ENCODE measurements around the gene RHOBTB3. TPM values are rescaled to one million over a fixed set of nuclear protein-coding genes. Genes with fewer than 3 reads are reported as not detected.
"Not testable (repeated sequence)": the region's sequence is repeated elsewhere in the genome, so short reads cannot be mapped to it uniquely, and the experiment has no call there.

RHOBTB3 gene
- total RNA-seq, 2 donors from 2014 or later = 6.6 to 9.7 TPM

DNA sequence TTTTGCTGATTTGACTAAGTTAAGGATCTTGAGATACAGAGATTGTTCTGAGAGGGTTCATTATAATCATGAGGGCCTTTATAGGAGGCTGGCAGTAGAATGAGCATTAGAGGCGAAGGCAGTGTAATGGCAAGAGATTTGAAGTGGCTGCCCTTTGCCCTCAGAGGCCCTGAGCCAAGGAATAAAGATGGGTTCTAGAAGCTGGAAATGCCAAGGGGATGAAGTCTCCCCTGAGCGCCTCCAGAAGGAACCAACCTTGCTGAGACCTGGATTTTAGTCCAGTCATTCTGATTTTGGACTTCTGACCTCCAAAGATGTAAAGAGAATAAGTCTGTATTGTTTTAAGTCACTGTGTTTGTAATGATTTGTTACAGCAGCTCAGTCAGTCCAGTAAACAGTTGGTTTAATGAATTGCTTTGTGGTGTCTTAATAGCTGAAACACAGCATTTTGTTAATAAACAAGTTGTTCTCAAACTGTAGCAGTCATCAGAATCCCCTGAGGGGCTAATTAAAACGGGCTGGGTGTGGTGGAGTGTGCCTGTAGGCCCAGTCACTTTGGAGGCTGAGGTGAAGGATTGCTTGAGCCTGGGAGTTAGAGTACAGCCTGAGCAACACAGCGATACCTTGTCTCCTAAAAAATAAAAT is 68.2 kb downstream of the RHOBTB3 start:
- H3K9me3 Mint-ChIP-seq = no peaks in the 10 kb centered on the region
- ATAC-seq (no peak), DNase-seq (ENCODE audit: low spot score in 2 of 2) (no peak)
- H3K36me3 Mint-ChIP-seq = no peaks in the 10 kb centered on the region
- no peak overlapping the region for H3K27ac Mint-ChIP-seq

DNA sequence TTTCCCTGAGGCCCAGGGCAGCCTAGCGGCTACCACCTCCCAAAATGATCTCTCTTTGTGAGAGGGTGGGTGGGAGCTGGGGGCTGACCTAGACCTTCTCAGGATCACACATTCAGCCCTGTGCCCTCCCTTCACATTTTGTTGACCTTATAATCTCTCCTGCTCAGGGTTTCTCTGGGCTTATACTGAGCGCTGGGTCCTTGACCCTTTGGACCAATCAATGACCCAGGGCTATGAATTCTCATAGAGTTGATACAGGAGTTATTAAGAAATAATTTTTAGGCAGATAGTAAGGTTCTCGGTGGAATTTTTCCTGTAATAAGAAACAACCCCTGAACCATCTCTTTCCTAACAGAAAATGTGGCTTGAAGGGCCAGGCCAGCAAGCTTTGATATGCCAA is 69.4 kb downstream of the RHOBTB3 start:
- Mint-ChIP-seq H3K27ac (no peak overlapping the region), H3K36me3 (no peaks in the 10 kb centered on the region), H3K9me3 (no peaks in the 10 kb centered on the region)
- ATAC-seq (no peak), DNase-seq (ENCODE audit: low spot score in 2 of 2) (no peak)

DNA sequence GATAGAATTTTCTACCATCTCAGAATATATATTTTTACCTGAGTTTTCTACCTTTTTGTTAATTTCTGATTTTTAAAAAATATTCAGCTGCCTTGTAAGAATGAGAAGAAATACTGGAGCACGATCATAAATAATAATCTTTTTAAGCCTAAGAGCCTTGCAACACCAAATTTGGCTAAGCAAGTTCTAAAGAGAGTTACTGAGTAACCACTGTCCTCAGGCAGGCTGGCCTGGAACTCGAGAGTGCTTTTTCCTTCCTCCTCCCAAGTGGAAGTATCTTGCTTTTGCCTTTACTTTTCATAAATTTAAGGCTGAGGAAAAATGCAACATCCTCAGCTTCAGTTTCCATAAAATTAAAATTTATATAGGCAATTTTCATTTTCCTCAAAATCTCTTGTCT is 70.4 kb downstream of the RHOBTB3 start:
- Mint-ChIP-seq H3K27ac (no peak overlapping the region), H3K9me3 (no peaks in the 10 kb centered on the region), H3K36me3 (no peaks in the 10 kb centered on the region)
- no peak for ATAC-seq
- DNase-seq (ENCODE audit: low spot score in 2 of 2) = no peak

DNA sequence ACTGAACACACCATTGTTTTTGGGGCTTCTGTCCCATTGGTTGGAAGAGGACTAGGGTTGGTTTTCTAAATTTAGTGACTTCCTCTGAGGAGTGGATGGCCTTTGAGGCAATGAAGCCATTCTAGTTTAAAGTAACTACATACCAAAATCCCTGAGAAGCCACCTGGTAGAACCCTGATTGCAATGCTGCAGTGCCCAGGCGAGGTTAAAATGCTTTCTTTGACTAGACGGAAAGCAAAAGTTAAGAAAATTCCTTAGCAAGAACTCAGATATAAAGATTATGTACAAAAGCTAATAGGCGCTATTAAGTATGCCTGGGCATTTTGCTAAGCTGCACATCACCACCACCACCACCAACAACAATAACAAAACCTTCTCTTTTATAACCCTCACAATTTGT is 70.8 kb downstream of the RHOBTB3 start:
- Mint-ChIP-seq H3K9me3 (no peaks in the 10 kb centered on the region), H3K27ac (no peak overlapping the region), H3K36me3 (no peaks in the 10 kb centered on the region)
- ATAC-seq = no peak
- DNase-seq (ENCODE audit: low spot score in 2 of 2) = no peak

DNA sequence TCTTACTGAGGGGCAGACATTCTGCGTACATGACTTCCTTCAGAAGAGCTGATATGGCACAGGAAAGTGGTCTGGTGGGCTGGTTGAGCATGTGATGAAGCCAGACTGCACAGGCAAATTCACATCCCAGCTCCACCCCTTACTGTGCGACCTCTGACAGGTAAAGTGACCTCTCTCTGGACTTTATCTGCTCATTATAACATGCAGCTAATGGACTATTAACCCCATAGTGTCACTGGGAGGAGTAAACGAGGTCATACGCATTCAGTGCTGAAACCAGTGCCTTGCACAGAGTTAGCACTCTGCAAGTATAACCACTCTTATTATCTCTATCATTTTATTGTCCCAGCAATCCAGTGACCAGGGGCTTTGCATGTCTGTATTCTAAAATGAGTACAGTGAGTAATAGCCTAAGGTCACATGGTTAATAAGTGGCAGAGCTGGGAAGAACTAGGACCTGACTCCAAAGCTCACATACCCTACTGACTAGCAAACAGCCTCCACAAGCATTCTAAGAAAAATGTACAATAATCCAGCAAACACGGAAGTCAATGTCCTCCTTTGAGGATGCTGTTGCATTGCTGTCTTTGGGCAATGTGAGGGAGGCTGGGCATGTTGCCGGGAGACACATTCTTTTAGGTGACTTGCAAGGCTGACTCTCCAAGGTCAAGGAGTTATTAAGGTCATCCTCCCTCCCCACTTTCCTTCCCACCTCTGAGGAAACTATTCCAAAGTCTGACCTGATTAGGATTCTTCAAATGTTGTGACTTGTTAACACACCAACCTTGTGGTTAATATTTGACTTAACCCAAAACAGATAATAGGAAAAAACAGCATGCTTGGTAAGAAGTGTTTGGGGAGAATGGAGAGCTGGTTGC is 72.4 kb downstream of the RHOBTB3 start:
- DNase-seq (ENCODE audit: low spot score in 2 of 2) (no peak), ATAC-seq (no peak)
- no peaks in the 10 kb centered on the region for H3K36me3 Mint-ChIP-seq
- H3K27ac Mint-ChIP-seq = no peak overlapping the region
- no peaks in the 10 kb centered on the region for H3K9me3 Mint-ChIP-seq

DNA sequence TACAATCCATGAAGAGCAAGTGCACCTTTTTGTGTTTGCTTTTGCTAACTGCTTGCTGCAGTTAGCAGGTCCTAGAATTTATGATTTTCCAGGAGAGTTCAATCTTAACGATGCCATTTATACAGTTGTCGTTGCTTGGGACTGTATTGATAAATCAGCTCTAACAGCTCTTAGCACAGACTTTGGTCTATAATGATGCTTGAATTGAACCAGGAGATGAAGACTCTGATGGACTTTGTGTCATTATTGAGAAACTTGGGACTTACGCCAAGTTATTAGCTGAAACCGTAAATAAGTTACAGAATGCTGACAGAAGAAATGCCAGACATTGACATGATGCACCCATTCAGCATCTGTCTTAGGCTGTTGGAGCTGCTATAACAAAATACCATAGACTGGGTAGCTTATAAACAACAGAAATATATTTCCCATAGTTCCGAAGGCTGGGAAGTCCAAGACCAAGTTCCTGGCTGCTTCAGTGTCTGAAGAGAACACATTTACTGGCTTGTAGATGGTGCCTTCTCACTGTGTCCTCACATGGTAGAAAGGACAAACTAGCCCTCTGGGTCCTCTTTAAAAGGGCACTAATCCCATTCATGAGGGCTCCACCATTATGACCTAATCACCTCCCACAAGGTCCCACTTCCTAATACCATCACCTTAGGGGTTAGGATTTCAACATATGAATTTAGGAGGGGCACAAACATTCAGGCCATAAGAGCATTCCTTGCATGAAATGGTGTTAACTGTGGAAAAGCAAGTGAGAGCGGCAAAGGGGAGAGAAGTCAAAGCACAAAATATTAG is 73.8 kb downstream of the RHOBTB3 start:
- no peak for DNase-seq (ENCODE audit: low spot score in 2 of 2)
- H3K9me3 Mint-ChIP-seq = no peaks in the 10 kb centered on the region
- H3K36me3 Mint-ChIP-seq = no peaks in the 10 kb centered on the region
- ATAC-seq = no peak
- H3K27ac Mint-ChIP-seq = no peak overlapping the region

DNA sequence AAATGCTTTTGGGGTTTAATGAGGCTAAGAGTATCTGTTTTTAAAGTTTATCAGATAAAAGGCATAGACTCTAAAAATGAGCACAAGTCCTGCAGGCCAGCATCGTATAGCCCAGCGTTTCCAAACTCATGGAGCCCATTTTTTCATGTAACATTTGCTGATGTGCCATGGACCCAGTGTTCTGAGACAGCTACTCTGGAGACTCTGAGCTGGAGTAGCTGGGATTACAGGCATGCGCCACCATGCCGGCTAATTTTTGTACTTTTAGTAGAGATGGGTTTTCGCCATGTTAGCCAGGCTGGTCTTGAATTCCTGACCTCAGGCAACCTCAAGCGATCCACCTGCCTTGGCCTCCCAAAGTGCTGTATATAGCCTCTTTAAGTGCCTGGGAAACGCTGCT is 75.6 kb downstream of the RHOBTB3 start:
- DNase-seq (ENCODE audit: low spot score in 2 of 2) (no peak), ATAC-seq (no peak)
- Mint-ChIP-seq H3K36me3 (no peaks in the 10 kb centered on the region), H3K27ac (no peak overlapping the region), H3K9me3 (no peaks in the 10 kb centered on the region)

DNA sequence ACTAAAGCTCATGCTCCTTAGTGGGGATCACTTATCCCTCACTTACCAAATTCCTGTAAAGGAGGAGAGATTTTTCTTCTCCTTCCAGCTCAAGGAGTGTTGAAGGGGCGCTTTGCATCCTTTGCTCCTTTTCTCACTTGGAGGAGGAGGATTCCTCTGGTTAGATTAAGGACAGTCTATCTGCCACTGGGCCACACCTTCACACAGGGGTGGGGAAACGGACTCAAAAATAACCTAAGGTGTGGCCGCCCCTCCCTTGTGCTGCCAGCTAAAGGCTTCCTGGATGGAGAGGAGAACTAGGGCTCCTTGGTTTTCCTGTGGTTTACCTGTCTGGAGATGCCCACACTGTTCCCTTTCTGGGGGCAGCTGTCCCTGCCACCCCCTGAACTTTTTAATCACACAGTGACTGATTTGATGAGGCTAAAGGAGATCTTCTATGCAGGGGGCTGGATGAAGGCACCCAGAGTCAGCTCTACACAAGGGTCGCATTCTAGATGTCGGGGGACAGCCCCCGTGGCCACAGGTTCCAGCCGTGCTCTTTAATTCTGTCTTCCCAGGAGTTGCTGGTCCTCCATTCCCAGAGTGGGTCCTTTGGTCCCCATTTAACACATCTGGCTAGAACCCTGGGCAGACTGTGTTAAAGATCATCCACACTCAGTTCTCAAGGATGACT is 77.0 kb downstream of the RHOBTB3 start:
- no peak for DNase-seq (ENCODE audit: low spot score in 2 of 2)
- H3K27ac Mint-ChIP-seq = peak overlapping the region in 1 of 2 donors; percentile 79
- no peaks in the 10 kb centered on the region for H3K9me3 Mint-ChIP-seq
- H3K36me3 Mint-ChIP-seq = peaks cover 0 to 2% of the 10 kb centered on the region in 2 donors
- ATAC-seq = peak; percentile 2 to 16

DNA sequence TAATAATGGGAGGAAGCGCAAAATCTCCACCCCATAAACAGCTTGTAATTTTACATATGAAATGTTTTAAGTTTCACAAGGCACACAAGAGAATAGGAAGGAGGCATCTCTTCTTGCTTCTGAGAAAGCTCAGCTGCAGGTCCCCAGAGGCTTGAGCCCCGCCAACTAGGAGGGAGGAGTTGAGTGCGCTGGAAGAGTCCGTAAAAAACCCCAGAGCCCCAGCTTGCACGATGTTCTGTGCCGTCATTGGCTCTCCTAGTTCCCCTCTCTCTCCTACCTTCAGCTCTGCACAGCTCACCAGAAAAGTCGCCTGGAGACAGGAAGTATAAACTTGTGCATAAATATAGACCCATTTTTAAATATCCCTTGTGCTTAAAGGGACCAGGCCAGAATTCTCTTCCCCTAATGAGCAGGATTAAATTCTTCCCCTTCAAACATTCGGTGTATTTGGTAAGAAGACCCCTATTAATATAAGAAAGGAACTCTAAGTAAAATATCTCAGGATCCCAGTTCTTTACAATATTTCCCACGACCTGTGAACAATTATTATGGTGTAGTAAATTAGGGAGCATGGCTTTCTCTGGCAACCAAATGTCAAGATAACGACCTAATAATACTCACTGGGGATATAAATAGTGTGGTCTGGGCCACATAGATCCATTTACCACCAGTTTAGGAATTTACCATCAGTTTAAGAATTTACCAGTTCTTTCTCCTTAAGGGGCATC is 77.7 kb downstream of the RHOBTB3 start:
- peak; percentile 91 to 99 for ATAC-seq
- no peaks in the 10 kb centered on the region for H3K9me3 Mint-ChIP-seq
- peaks cover 0 to 7% of the 10 kb centered on the region in 2 donors for H3K36me3 Mint-ChIP-seq
- DNase-seq (ENCODE audit: low spot score in 2 of 2) = peak; percentile 64 to 68
- H3K27ac Mint-ChIP-seq = peak overlapping the region; percentile 73 to 79

DNA sequence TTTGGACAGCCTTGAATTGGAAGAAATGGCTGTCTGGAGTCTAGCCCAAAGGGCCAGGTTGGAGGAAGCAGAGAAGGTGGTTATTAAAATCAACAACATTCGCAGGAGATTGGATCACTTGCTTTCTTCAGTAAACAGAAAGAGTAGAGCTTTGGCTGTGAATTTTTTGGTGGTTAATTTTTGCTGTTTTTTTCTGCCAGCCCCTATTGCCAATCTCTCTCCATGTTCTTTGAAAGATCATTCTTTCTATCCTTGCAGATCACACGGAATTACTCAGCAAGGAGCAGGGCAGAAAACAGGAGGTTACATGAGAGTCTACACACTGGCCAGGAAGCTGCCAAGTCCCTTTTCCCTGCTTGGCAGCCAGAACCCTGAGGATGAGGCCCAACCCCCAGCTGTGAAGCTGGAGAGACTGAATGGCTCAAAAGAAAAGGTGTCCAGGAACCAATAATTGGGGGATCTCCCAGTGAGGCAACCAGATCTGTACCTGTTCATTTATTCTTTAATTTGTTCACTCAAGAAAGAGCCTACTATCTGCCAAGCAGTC is 78.4 kb downstream of the RHOBTB3 start:
- ATAC-seq = no peak
- Mint-ChIP-seq H3K27ac (peak overlapping the region; percentile 73 to 79), H3K9me3 (no peaks in the 10 kb centered on the region), H3K36me3 (peaks cover 4 to 12% of the 10 kb centered on the region in 2 donors)
- DNase-seq (ENCODE audit: low spot score in 2 of 2) = no peak

DNA sequence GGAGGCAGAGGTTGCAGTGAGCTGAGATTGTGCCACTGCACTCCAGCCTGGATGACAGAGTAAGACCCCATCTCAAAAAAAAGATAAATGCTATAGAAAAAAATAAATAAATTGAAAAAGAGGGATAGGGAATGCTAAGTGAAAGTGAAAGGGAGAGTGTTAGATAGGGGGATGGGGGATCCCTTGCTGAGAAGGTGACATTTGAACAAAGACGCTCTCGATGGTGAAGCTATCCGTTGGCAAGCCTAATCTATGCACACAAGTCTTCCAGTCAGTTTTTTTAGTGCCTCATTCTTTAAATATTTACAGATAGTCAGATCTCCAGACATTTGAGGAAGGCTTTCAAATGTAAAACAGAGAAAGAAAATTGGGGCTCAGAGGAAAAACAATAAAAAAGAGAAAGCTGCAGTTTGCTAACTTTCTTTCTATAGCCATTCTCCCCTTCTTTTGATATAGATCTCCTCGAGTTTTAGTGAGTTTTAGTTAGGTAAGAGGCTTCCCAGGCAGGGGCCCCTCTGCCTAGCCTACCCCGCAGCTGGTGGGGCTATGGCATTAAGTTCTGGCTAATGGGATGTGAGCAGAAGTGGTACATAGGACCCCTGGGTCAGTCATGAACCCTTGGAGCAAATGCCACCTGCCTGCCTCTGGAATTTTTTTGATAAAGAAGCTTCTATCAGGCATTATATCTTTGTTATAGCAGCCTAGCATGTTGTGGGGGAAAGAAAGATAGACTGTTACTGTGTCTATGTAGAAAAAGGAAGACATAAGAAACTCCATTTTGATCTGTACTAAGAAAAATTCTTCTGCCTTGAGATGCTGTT is 79.4 kb downstream of the RHOBTB3 start:
- peak overlapping the region; percentile 79 to 87 for H3K27ac Mint-ChIP-seq
- peaks cover 4 to 14% of the 10 kb centered on the region in 2 donors for H3K36me3 Mint-ChIP-seq
- no peak for DNase-seq (ENCODE audit: low spot score in 2 of 2)
- ATAC-seq = no peak
- no peaks in the 10 kb centered on the region for H3K9me3 Mint-ChIP-seq

DNA sequence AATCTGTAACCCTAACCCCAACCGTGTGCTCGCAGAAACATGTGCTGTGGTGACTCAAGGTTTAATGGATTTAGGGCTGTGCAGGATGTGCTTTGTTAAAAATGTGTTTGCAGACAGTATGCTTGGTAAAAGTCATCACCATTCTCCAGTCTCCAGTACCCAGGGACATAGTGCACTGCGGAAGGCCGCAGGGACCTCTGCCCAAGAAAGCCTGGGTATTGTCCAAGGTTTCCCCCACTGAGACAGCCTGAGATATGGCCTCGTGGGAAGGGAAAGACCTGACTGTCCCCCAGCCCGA is 79.9 kb downstream of the RHOBTB3 start:
- not testable (repeated sequence) for ATAC-seq
- peaks cover 5 to 19% of the 10 kb centered on the region in 2 donors for H3K36me3 Mint-ChIP-seq

DNA sequence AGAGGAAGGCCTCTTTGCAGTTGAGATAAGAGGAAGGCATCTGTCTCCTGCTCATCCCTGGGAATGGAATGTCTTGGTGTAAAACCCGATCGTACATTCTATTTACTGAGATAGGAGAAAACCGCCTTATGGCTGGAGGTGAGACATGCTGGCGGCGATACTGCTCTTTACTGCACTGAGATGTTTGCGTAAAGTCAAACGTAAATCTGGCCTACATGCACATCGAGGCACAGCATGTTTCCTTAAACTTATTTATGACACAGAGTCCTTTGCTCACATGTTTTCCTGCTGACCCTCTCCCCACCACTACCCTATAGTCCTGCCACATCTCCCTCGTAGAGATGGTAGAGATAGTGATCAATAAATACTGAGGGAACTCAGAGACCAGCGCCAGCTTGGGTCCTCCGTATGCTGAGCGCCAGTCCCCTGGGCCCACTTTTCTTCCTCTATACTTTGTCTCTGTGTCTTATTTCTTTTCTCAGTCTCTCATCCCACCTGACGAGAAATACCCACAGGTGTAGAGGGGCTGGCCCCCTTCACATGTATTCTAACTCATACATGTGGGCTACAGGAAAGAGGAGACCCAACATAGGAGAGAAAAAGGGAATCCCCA is 80.4 kb downstream of the RHOBTB3 start:
- Mint-ChIP-seq H3K27ac (peak overlapping the region; percentile 73 to 79), H3K36me3 (peaks cover 10 to 24% of the 10 kb centered on the region in 2 donors)
- not testable (repeated sequence) for DNase-seq (ENCODE audit: low spot score in 2 of 2); ATAC-seq; H3K9me3 Mint-ChIP-seq

More for the DNA sequence above, 79.9 kb downstream of the RHOBTB3 start:
- DNase-seq (ENCODE audit: low spot score in 2 of 2); H3K9me3 Mint-ChIP-seq: not testable (repeated sequence)
- peak overlapping the region; percentile 79 to 87 for H3K27ac Mint-ChIP-seq

DNA sequence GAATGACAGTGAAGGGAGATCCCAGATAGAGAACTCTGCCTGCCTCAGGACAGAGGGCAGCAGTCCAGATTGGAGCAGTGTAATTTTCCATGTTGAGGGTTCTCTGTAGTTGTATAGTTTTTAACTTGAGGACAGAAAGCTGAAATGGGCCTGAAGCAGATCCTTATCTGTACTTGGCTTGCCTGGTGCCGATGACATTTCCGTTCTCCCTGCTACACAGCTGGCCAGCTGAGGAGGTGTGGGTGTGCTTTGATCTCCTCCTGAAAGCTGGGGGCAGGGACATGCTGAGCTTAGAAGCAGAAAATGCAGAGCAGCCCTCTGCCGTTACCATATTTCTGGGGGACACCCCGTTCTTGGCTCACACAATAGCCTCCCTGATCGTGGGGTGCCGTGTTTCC is 80.9 kb downstream of the RHOBTB3 start:
- H3K9me3 Mint-ChIP-seq = no peaks in the 10 kb centered on the region
- DNase-seq (ENCODE audit: low spot score in 2 of 2) (no peak), ATAC-seq (peak; percentile 27 to 60)
- peak overlapping the region; percentile 73 to 79 for H3K27ac Mint-ChIP-seq
- peaks cover 10 to 24% of the 10 kb centered on the region in 2 donors for H3K36me3 Mint-ChIP-seq

DNA sequence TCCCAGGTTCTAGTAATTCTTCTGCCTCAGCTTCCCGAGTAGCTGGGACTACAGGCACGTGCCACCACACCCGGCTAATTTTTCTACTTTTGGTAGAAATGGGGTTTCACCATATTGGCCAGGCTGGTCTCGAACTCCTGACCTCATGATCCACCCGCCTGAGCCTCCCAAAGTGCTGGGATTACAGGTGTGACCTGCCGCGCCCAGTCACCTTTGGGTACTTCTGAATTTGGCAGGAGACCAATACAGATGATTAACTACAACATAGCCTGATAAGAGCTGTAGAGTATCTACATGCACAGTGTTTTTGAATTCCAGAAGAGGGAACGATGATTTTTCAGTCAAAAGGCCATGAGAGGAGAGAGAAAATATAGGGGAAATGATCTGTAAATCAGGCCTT is 81.9 kb downstream of the RHOBTB3 start:
- H3K9me3 Mint-ChIP-seq; H3K27ac Mint-ChIP-seq; DNase-seq (ENCODE audit: low spot score in 2 of 2); ATAC-seq: not testable (repeated sequence)
- H3K36me3 Mint-ChIP-seq = peaks cover 10 to 24% of the 10 kb centered on the region in 2 donors

Measured in activated naive CD4-positive, alpha-beta T cell treated with anti-CD3 and anti-CD28 coated beads, Interleukin-2, amount 50 U/mL, for 72 hours (primary cell).